MM.1S (cell line): ENCODE measurements around the gene RNF220.

Experiments used
- CTCF ChIP-seq: fragments of 300-600 bp; sonication (generic); IDR thresholded peaks from 2 replicates; pipeline ENCODE4 v1.5.1; 2016; ENCODE audit warnings: antibody characterized with exemption, low read length, mixed read lengths
- EZH2 ChIP-seq: fragments of 300-600 bp; sonication (generic); optimal IDR thresholded peaks from 2 replicates; pipeline ENCODE3; 2017; ENCODE audit warnings: low read depth, mild to moderate bottlenecking, antibody characterized with exemption, low read length, mixed read lengths
- EZH2phosphoT487 ChIP-seq: fragments of 300-600 bp; sonication (generic); IDR thresholded peaks from 2 replicates; pipeline ENCODE4 v1.6.1; 2018; ENCODE audit warnings: antibody characterized with exemption, low read length

GRCh38 chr1:44644806-44645205, 239.8 kb downstream of the RNF220 start:
- TF ChIP-seq CTCF (no peak), EZH2 (no peak), EZH2phosphoT487 (no peak)
